ENCODE measurements around the gene ADRM1. TPM values are rescaled to one million over a fixed set of nuclear protein-coding genes. Genes with fewer than 3 reads are reported as not detected.

ADRM1 gene
- total RNA-seq, 1 donor from 2014 or later: 87.2 TPM

DNA sequence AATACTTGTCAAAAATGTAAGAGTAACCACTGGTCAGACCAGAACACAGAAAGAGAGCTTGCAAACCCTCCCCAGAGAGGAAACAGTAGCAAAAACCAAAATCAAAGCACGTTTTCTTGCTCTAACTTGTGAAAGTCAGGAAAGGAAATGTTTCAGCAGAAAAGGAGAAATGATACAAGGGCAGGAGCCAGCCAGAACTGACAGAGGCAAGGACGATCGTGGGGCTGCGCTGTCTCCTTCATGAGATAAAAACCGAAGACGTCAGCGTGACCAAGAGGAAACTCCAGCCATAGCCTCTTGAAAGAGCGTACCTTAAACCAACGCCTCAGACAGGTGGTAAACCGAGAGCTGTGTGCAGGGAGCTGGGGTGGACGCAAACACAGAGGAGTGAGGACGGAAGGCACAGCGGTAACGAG lies 36.9 kb downstream of the ADRM1 start:
- Mint-ChIP-seq H3K36me3 (ENCODE audit: low read depth) (peaks cover 34% of the 10 kb centered on the region), H3K27ac (ENCODE audit: unreplicated experiment) (no peak overlapping the region), H3K9me3 (ENCODE audit: low read depth) (no peaks in the 10 kb centered on the region), H3K4me1 (ENCODE audit: low read depth) (no peaks in the 10 kb centered on the region), H3K27me3 (ENCODE audit: low read depth) (no peaks in the 10 kb centered on the region), H3K4me3 (ENCODE audit: unreplicated experiment) (no peak overlapping the region)
- TF ChIP-seq, protein P1, sequence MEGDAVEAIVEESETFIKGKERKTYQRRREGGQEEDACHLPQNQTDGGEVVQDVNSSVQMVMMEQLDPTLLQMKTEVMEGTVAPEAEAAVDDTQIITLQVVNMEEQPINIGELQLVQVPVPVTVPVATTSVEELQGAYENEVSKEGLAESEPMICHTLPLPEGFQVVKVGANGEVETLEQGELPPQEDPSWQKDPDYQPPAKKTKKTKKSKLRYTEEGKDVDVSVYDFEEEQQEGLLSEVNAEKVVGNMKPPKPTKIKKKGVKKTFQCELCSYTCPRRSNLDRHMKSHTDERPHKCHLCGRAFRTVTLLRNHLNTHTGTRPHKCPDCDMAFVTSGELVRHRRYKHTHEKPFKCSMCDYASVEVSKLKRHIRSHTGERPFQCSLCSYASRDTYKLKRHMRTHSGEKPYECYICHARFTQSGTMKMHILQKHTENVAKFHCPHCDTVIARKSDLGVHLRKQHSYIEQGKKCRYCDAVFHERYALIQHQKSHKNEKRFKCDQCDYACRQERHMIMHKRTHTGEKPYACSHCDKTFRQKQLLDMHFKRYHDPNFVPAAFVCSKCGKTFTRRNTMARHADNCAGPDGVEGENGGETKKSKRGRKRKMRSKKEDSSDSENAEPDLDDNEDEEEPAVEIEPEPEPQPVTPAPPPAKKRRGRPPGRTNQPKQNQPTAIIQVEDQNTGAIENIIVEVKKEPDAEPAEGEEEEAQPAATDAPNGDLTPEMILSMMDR (IDR thresholded peaks at IDR 0.05): no peak
- no peak for DNase-seq (ENCODE audit: low spot score)

DNA sequence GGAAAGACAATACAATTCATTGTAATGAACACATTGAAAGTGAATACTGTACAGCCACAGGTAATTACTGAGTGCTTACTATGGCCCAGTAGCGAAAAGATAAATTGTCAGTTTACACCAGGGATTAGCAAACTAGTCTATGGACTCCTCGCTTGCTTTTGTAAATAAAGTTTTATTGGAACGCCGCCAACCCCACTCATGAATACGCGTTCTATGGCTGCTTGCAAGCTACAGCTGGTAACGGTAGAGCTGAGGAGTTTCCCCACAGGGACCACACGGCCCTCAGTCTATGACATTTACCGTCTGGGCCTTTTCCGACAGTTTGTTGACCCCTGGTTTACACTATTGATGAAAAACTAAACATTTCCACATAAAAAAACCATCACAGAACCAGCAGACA lies 40.1 kb downstream of the ADRM1 start:
- TF ChIP-seq, protein P1 (IDR thresholded peaks at IDR 0.05): no peak
- H3K4me3 Mint-ChIP-seq (ENCODE audit: unreplicated experiment): no peak overlapping the region
- no peaks in the 10 kb centered on the region for H3K4me1 Mint-ChIP-seq (ENCODE audit: low read depth)
- no peak overlapping the region for H3K27ac Mint-ChIP-seq (ENCODE audit: unreplicated experiment)
- no peaks in the 10 kb centered on the region for H3K9me3 Mint-ChIP-seq (ENCODE audit: low read depth)
- H3K36me3 Mint-ChIP-seq (ENCODE audit: low read depth): peaks cover 35% of the 10 kb centered on the region
- no peak for DNase-seq (ENCODE audit: low spot score)
- H3K27me3 Mint-ChIP-seq (ENCODE audit: low read depth): no peaks in the 10 kb centered on the region

DNA sequence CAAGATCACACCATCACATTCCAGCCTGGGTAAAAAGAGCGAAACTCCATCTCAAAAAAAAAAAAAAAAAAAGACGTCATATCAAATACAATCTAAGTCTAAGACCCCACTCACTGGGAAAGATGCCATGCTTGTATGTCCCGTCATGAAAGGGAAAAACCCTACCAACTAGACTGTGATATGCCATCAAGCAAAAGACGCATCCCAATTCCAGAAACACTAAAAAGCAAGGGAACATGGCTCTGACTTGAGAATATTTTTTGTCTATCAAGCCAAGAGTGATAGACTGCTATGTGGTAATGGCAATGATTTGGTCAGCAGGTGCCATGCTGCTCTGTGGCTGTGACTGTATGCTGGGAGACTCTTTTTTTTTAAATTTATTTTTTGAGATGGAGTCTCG lies 41.3 kb downstream of the ADRM1 start:
- Mint-ChIP-seq H3K36me3 (ENCODE audit: low read depth) (peaks cover 39% of the 10 kb centered on the region), H3K4me1 (ENCODE audit: low read depth) (no peaks in the 10 kb centered on the region), H3K27ac (ENCODE audit: unreplicated experiment) (no peak overlapping the region), H3K9me3 (ENCODE audit: low read depth) (peaks cover 3% of the 10 kb centered on the region), H3K27me3 (ENCODE audit: low read depth) (no peaks in the 10 kb centered on the region), H3K4me3 (ENCODE audit: unreplicated experiment) (no peak overlapping the region)
- DNase-seq (ENCODE audit: low spot score): no peak
- TF ChIP-seq, protein P1 (IDR thresholded peaks at IDR 0.05): no peak

DNA sequence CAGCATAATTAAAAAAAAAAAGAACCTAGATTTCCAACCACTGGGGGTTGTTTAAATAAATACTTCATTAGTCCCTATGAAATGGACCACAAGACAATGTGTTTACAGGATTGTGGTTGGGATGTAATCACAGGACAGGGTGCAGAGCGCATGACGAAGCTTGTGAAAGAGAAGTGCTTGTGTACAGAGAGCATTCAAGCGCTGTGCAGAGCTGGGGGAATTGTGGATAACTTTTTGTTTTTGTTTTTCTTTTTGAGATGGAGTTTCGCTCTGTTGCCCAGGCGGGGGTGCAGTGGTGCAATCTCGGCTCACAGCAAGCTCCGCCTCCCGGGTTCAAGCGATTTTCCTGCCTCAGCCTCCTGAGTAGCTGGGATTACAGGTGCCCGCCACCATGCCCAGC lies 42.0 kb downstream of the ADRM1 start:
- peaks cover 3% of the 10 kb centered on the region for H3K4me1 Mint-ChIP-seq (ENCODE audit: low read depth)
- H3K9me3 Mint-ChIP-seq (ENCODE audit: low read depth): peaks cover 3% of the 10 kb centered on the region
- no peak overlapping the region for H3K4me3 Mint-ChIP-seq (ENCODE audit: unreplicated experiment)
- no peaks in the 10 kb centered on the region for H3K27me3 Mint-ChIP-seq (ENCODE audit: low read depth)
- H3K27ac Mint-ChIP-seq (ENCODE audit: unreplicated experiment): no peak overlapping the region
- peaks cover 37% of the 10 kb centered on the region for H3K36me3 Mint-ChIP-seq (ENCODE audit: low read depth)
- TF ChIP-seq, protein P1 (IDR thresholded peaks at IDR 0.05): no peak
- no peak for DNase-seq (ENCODE audit: low spot score)

DNA sequence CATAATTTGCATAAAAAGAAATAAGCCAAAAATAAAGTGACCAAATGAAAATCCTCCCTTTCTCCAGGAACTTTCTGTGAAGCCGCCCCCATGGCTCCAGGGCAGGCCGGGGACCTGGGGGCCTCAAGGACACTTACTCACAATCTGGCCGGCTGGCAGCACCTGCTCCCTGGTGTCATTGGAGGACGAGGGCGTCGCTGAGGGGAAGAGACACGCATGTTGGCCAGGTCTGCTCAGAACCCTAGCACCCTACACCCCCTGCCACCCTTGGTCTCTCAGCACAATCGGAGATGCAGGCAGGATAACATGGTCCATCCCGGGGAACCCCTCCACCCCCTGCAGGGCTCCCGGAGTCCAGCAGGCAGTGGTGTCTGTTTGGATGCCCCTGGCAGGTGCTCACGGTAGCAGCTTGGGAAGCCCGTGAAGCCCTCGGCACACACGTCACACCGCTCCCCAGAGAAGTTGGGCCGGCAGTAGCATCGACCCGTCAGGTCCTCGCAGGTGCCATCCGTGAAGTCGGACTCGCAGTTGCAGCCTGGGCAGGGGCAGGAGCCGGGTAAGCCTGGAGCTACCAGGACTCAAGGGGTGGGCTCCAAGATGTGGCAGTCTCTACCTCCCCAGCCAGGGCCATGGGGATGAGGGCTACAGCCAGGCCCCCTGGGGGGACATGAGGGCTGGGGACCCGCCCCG lies 43.0 kb downstream of the ADRM1 start:
- Mint-ChIP-seq H3K27me3 (ENCODE audit: low read depth) (no peaks in the 10 kb centered on the region), H3K9me3 (ENCODE audit: low read depth) (peaks cover 3% of the 10 kb centered on the region), H3K36me3 (ENCODE audit: low read depth) (peaks cover 35% of the 10 kb centered on the region), H3K4me1 (ENCODE audit: low read depth) (peaks cover 10% of the 10 kb centered on the region), H3K27ac (ENCODE audit: unreplicated experiment) (no peak overlapping the region), H3K4me3 (ENCODE audit: unreplicated experiment) (no peak overlapping the region)
- TF ChIP-seq, protein P1 (IDR thresholded peaks at IDR 0.05): no peak
- no peak for DNase-seq (ENCODE audit: low spot score)

Data from chondrocyte (in vitro differentiated cells).